ENCODE results near the gene LYPD6B.

LYPD6B gene

GRCh38 chr2:149038442-149039212 lies at the start of gene LYPD6B:
Gene LYPD6B (plus strand): TSS chr2:149038699. CDS start chr2:149130949, 92,250 bp downstream.
- peak; percentile 46 for TF ChIP-seq CTCF (conservative IDR thresholded peaks at IDR 0.05)
- no peak for TF ChIP-seq ZFX (IDR thresholded peaks at IDR 0.05)
- peak within 1 kb of the TSS; percentile 7; the same call in 1 of the 2 replicates for H3K27ac ChIP-seq

- H3K27ac ChIP-seq: no peak overlapping the region
- no peak for TF ChIP-seq ZFX (IDR thresholded peaks at IDR 0.05)
- TF ChIP-seq CTCF (conservative IDR thresholded peaks at IDR 0.05): peak; percentile 83
These were observed 48.5 kb upstream of the LYPD6B start for GRCh38 chr2:148989882-148990493.

GRCh38 chr2:148990968-148991367 lies 47.5 kb upstream of the LYPD6B start:
- H3K27ac ChIP-seq: no peak overlapping the region
- TF ChIP-seq CTCF (conservative IDR thresholded peaks at IDR 0.05): no peak
- TF ChIP-seq ZFX (IDR thresholded peaks at IDR 0.05): no peak

GRCh38 chr2:148992448-148992847 lies 46.1 kb upstream of the LYPD6B start:
- TF ChIP-seq ZFX (IDR thresholded peaks at IDR 0.05) (no peak), CTCF (conservative IDR thresholded peaks at IDR 0.05) (no peak)
- H3K27ac ChIP-seq: no peak overlapping the region

- TF ChIP-seq CTCF (conservative IDR thresholded peaks at IDR 0.05) (no peak), ZFX (IDR thresholded peaks at IDR 0.05) (no peak)
- H3K27ac ChIP-seq: no peak overlapping the region
These were observed 45.1 kb upstream of the LYPD6B start for GRCh38 chr2:148993351-148993750.

- H3K27ac ChIP-seq: no peak overlapping the region
- TF ChIP-seq CTCF (conservative IDR thresholded peaks at IDR 0.05) (no peak), ZFX (IDR thresholded peaks at IDR 0.05) (no peak)
These were observed 44.2 kb upstream of the LYPD6B start for GRCh38 chr2:148994341-148994740.

GRCh38 chr2:148996805-148997204 lies 41.7 kb upstream of the LYPD6B start:
- H3K27ac ChIP-seq: no peak overlapping the region
- TF ChIP-seq CTCF (conservative IDR thresholded peaks at IDR 0.05) (no peak), ZFX (IDR thresholded peaks at IDR 0.05) (no peak)

Data from C4-2B (cell line).